ENCODE results near the gene ZNF277. TPM values are rescaled to one million over a fixed set of nuclear protein-coding genes. Genes with fewer than 3 reads are reported as not detected.

Gene ZNF277
- polyA plus RNA-seq, 1 donor (not counting 4 experiments of a cell fraction or from before 2014, with no cell fraction given): 20.2 TPM

DNA sequence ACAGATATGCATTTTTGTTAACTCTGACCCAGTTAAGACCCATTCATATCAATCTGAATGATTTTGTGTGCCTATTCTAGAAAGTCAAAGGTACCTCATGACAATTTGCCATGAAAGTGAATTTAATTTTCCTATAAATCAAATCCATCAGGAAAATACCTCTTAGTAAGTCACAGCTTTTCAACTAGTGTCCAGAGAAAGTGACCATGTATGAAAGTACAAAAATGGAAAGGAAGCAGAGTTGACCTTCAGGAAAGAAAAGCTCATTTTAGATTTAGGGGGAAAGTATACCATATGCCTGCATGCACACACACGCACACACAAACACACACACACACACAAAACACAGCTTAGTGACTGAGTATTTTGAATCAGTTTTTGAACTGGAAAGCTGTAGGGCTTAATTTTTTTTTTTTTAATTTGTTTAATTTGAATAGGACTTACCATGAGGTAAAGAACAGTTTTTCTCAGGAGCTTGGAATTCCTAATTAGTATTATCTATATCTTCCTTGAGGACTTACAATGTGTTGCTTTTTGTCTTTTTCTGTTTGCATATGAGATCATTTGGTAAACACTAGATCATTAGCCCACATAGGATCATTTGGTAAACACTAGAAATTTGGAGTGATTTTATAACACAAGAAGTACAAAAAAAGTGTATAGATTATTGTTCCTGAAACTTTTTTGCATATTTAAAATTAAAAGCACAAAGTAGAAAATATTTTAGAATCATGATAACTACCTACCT is 61.6 kb downstream of the ZNF277 start:
- Histone ChIP-seq H3K4me2 (ENCODE audit: control insufficient read depth, extremely low read depth, insufficient read depth, low read depth, low read length) (no peak overlapping the region), H3K36me3 (ENCODE audit: control insufficient read depth in 2 of 2, extremely low read depth in 1 of 2, insufficient read depth in 2 of 2, low read length in 2 of 2) (no peaks in the 10 kb centered on the region), H2AFZ (ENCODE audit: control insufficient read depth, low read length) (no peak overlapping the region), H3K9me1 (ENCODE audit: control insufficient read depth, extremely low read depth, insufficient read depth, low read length) (no peaks in the 10 kb centered on the region), H3K79me2 (ENCODE audit: control insufficient read depth, insufficient read depth, low read length) (peaks cover 4% of the 10 kb centered on the region), H3K4me1 (ENCODE audit: control insufficient read depth, extremely low read depth, insufficient read depth, low read length) (no peaks in the 10 kb centered on the region), H3K9ac (ENCODE audit: control insufficient read depth, extremely low read depth, insufficient read depth, low read length) (no peak overlapping the region), H3K27ac (ENCODE audit: control insufficient read depth, insufficient read depth, low read length) (no peak overlapping the region), H4K20me1 (ENCODE audit: control insufficient read depth, extremely low read depth, insufficient read depth, low read length) (peaks cover 2% of the 10 kb centered on the region), H3K4me3 (ENCODE audit: control insufficient read depth in 2 of 3, extremely low read depth in 1 of 3, insufficient read depth in 2 of 3, low read depth in 1 of 3, low read length in 3 of 3) (no peak overlapping the region), H3K27me3 (ENCODE audit: control insufficient read depth, extremely low read depth, insufficient read depth, low read length) (no peaks in the 10 kb centered on the region), H3K9me3 (ENCODE audit: control insufficient read depth, low read depth, low read length) (no peaks in the 10 kb centered on the region)
- TF ChIP-seq, protein P1, sequence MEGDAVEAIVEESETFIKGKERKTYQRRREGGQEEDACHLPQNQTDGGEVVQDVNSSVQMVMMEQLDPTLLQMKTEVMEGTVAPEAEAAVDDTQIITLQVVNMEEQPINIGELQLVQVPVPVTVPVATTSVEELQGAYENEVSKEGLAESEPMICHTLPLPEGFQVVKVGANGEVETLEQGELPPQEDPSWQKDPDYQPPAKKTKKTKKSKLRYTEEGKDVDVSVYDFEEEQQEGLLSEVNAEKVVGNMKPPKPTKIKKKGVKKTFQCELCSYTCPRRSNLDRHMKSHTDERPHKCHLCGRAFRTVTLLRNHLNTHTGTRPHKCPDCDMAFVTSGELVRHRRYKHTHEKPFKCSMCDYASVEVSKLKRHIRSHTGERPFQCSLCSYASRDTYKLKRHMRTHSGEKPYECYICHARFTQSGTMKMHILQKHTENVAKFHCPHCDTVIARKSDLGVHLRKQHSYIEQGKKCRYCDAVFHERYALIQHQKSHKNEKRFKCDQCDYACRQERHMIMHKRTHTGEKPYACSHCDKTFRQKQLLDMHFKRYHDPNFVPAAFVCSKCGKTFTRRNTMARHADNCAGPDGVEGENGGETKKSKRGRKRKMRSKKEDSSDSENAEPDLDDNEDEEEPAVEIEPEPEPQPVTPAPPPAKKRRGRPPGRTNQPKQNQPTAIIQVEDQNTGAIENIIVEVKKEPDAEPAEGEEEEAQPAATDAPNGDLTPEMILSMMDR (optimal IDR thresholded peaks at IDR 0.05 in 1 of 3, IDR thresholded peaks at IDR 0.05 in 1 of 3, conservative IDR thresholded peaks at IDR 0.05 in 1 of 3; ENCODE audit: extremely low read depth in 1 of 3, insufficient read depth in 2 of 3, low read length in 3 of 3): no peak
- no peak for TF ChIP-seq EZH2 (IDR thresholded peaks at IDR 0.05; ENCODE audit: low read length)
- DNase-seq (ENCODE audit: low read depth, low spot score) (no peak), FAIRE-seq (no peak)
- dilution Hi-C loops (cut with MboI; ENCODE audit: extremely low pct_ligation_motif_present, low sequenced_read_pairs): no loop called here

DNA sequence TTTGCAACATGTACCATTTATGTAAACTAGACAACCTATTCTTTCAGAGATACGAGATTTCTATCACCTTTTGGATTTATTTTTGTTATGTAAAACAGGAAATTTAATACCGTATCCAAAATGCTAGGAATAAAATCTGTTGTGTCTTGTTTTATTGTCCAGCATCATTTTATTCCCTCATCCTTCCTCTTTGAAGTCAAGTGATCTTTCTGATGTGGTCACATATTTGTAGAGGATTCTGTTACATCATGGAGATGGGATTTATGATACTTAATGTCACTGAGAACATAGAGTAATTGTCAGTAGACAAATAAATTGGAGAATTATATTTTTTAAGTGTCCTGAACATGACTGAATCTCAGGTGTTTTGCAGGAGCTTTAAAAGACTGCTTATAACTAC is 64.7 kb downstream of the ZNF277 start:
- no peaks in the 10 kb centered on the region for H3K36me3 ChIP-seq (ENCODE audit: control insufficient read depth in 2 of 2, extremely low read depth in 1 of 2, insufficient read depth in 2 of 2, low read length in 2 of 2)
- no peak for FAIRE-seq
- H3K9me3 ChIP-seq (ENCODE audit: control insufficient read depth, low read depth, low read length): no peaks in the 10 kb centered on the region
- TF ChIP-seq, protein P1 (optimal IDR thresholded peaks at IDR 0.05 in 1 of 3, IDR thresholded peaks at IDR 0.05 in 1 of 3, conservative IDR thresholded peaks at IDR 0.05 in 1 of 3; ENCODE audit: extremely low read depth in 1 of 3, insufficient read depth in 2 of 3, low read length in 3 of 3): no peak
- no peak overlapping the region for H3K4me2 ChIP-seq (ENCODE audit: control insufficient read depth, extremely low read depth, insufficient read depth, low read depth, low read length)
- no peaks in the 10 kb centered on the region for H3K4me1 ChIP-seq (ENCODE audit: control insufficient read depth, extremely low read depth, insufficient read depth, low read length)
- no peak overlapping the region for H3K27ac ChIP-seq (ENCODE audit: control insufficient read depth, insufficient read depth, low read length)
- no peaks in the 10 kb centered on the region for H4K20me1 ChIP-seq (ENCODE audit: control insufficient read depth, extremely low read depth, insufficient read depth, low read length)
- no peak overlapping the region for H2AFZ ChIP-seq (ENCODE audit: control insufficient read depth, low read length)
- H3K27me3 ChIP-seq (ENCODE audit: control insufficient read depth, extremely low read depth, insufficient read depth, low read length): no peaks in the 10 kb centered on the region
- no peak overlapping the region for H3K9ac ChIP-seq (ENCODE audit: control insufficient read depth, extremely low read depth, insufficient read depth, low read length)
- peaks cover 4% of the 10 kb centered on the region for H3K79me2 ChIP-seq (ENCODE audit: control insufficient read depth, insufficient read depth, low read length)
- dilution Hi-C loops (cut with MboI; ENCODE audit: extremely low pct_ligation_motif_present, low sequenced_read_pairs): no loop called here
- no peaks in the 10 kb centered on the region for H3K9me1 ChIP-seq (ENCODE audit: control insufficient read depth, extremely low read depth, insufficient read depth, low read length)
- H3K4me3 ChIP-seq (ENCODE audit: control insufficient read depth in 2 of 3, extremely low read depth in 1 of 3, insufficient read depth in 2 of 3, low read depth in 1 of 3, low read length in 3 of 3): no peak overlapping the region
- DNase-seq (ENCODE audit: low read depth, low spot score): no peak
